OCI-LY3 (cell line): ENCODE results near the gene AIFM1.

ENCODE experiments used
- CTCF ChIP-seq: fragments of 200-600, 300-600 bp; sonication (generic); IDR thresholded peaks from 2 replicates; pipeline ENCODE4 v1.5.1; 2014; ENCODE audit warnings: antibody characterized with exemption, low read length, low read depth
- EZH2phosphoT487 ChIP-seq: fragments of 200-600 bp; shearing (Covaris generic); IDR thresholded peaks from 2 replicates; pipeline ENCODE4 v1.6.1; 2018; ENCODE audit warnings: antibody characterized with exemption, mixed run types, low read depth

GRCh38 chrX:130147631-130148030 is 18.0 kb downstream of the AIFM1 start:
- TF ChIP-seq CTCF (no peak), EZH2phosphoT487 (no peak)
